Activated T-helper 2 cell treated with anti-CD3 and anti-CD28 coated beads, Interferon-gamma antibody, Interleukin-2, Interleukin-4, amounts not matched to agents 10 μg/mL and 5 μg/mL and 100 μg/mL, durations not matched to agents 14 hours and 24 hours and 36 hours (primary cell): ENCODE data around the gene PEX13. TPM values are rescaled to one million over a fixed set of nuclear protein-coding genes. Genes with fewer than 3 reads are reported as not detected.

ENCODE experiments used
- total RNA-seq: library from RNA; stranded (reverse); gene quantifications from 2 replicates; pipeline ENCODE4 v1.2.3, GENCODE V29; 2022

Gene PEX13
- total RNA-seq, 1 donor from 2014 or later: 17.9 TPM

Other genes starting within 250 kb of the PEX13 start
- 118 and 123 TPM in 2 replicates for gene REL, start 136.1 kb upstream of the PEX13 start, total RNA-seq
- 7.4 TPM in 2 replicates for gene PUS10, start 535 bp downstream of the PEX13 start, total RNA-seq
- gene SANBR, start 48.2 kb downstream of the PEX13 start, total RNA-seq: 8.2 and 9.4 TPM in 2 replicates
- gene C2orf74, start 144.5 kb downstream of the PEX13 start, total RNA-seq: 7.7 and 7.9 TPM in 2 replicates